AG09319 (cell line): ENCODE measurements around the gene HTR7.
"Not testable (repeated sequence)": the region's sequence is repeated elsewhere in the genome, so short reads cannot be mapped to it uniquely, and the experiment has no call there.

Source experiments
- DNase-seq: peaks from one replicate; pipeline ENCODE4 v3.0.0-alpha.2; 2010; ENCODE audit warnings: low read depth; ENCODE audit errors: extremely low read depth
- CTCF ChIP-seq: IDR thresholded peaks from 2 replicates; pipeline ENCODE4 v1.5.1; 2011; ENCODE audit warnings: low read depth, mild to moderate bottlenecking, inconsistent platforms, low read length, moderate library complexity

Gene HTR7

GRCh38 chr10:90857635-90858460 lies at the start of gene HTR7:
HTR7 (minus strand) TSS chr10:90858039; CDS start chr10:90857671, 368 bp downstream.
- TF ChIP-seq CTCF, result peak; percentile 37; the same call in 1 of the 2 replicates

GRCh38 chr10:90906596-90906995 lies 48.8 kb upstream of the HTR7 start:
- DNase-seq, result no peak
- no peak for TF ChIP-seq CTCF

More at GRCh38 chr10:90857635-90858460, at the start of gene HTR7:
- DNase-seq, result no peak

- no peak for TF ChIP-seq CTCF
- DNase-seq, result no peak
These were observed 48.1 kb upstream of the HTR7 start for GRCh38 chr10:90905925-90906324.

DNA sequence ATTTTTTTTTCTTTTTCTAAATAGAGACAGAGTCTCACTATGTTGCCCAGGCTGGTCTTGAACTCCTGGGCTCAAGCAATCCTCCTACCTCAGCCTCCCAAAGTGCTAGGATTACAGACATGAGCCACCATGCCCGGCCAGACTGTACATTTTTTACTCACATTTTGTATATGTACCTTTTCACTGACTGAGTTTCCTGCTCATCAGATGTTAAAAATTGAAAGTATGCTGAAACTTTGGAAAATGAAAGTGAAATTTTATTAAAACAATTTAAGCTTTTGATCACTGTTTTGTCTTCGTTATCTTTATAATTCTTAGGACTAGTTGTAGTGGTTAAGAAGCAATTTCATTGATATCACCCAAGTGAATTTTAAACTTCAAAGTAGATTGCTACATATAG lies 39.1 kb upstream of the HTR7 start:
- DNase-seq, result not testable (repeated sequence)

DNA sequence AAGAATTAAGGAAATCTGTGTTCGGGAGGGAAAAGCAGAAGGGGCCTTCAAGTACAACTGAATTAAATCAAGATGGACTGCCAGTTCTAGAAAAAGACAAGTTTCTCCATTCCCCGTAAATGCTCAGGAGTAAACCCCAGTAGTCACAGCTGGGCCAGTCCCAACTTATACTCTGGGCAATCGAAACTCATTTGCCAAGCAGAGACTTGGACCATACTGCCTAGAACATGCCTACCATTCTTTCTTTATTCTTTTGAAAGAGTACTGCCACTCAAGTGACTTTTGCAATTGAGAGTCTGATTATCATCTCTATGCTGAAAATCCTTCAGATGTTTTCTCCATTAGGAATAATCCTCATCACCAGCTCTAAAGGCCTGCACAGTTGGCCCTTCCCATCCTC lies 35.4 kb upstream of the HTR7 start:
- TF ChIP-seq CTCF, result no peak
- DNase-seq, result no peak

GRCh38 chr10:90890347-90890746 lies 32.5 kb upstream of the HTR7 start:
- no peak for DNase-seq
- TF ChIP-seq CTCF, result no peak

- DNase-seq, result no peak
- no peak for TF ChIP-seq CTCF
These were observed 31.8 kb upstream of the HTR7 start for GRCh38 chr10:90889636-90890035.

- DNase-seq, result no peak
- TF ChIP-seq CTCF, result no peak
These were observed 30.5 kb upstream of the HTR7 start for GRCh38 chr10:90888387-90888786.
